ENCODE data around the gene STEAP1. TPM values are rescaled to one million over a fixed set of nuclear protein-coding genes. Genes with fewer than 3 reads are reported as not detected.

Gene STEAP1
- total RNA-seq, 1 experiment from 2014 or later, result 41.8 TPM

- H3K9me3 Mint-ChIP-seq (ENCODE audit: low read depth, unreplicated experiment), result no peaks in the 10 kb centered on the region
- peaks cover 19% of the 10 kb centered on the region for H3K4me1 Mint-ChIP-seq (ENCODE audit: low read depth, unreplicated experiment)
- BruUV-seq (replicated peaks), result no TSS peak
- H3K36me3 Mint-ChIP-seq (ENCODE audit: insufficient read depth, unreplicated experiment), result peaks cover 6% of the 10 kb centered on the region
- no peak overlapping the region for H3K27ac Mint-ChIP-seq (ENCODE audit: unreplicated experiment)
- H3K27me3 Mint-ChIP-seq (ENCODE audit: unreplicated experiment), result no peaks in the 10 kb centered on the region
- no peak for DNase-seq
- CTCF ChIA-PET, result no interaction called here
- intact Hi-C loops (cut with micrococcal nuclease; ENCODE audit: unreplicated experiment), result no loop called here
- no peak overlapping the region for H3K4me3 Mint-ChIP-seq (ENCODE audit: low read depth, unreplicated experiment)
- TF ChIP-seq CTCF (IDR thresholded peaks at IDR 0.05; ENCODE audit: unreplicated experiment), result no peak
These were observed 9.3 kb downstream of the STEAP1 start for GRCh38 chr7:90163534-90163933.

- Mint-ChIP-seq H3K27ac (ENCODE audit: unreplicated experiment) (no peak overlapping the region), H3K27me3 (ENCODE audit: unreplicated experiment) (no peaks in the 10 kb centered on the region), H3K9me3 (ENCODE audit: low read depth, unreplicated experiment) (peaks cover 3% of the 10 kb centered on the region), H3K36me3 (ENCODE audit: insufficient read depth, unreplicated experiment) (peaks cover 6% of the 10 kb centered on the region), H3K4me1 (ENCODE audit: low read depth, unreplicated experiment) (peaks cover 19% of the 10 kb centered on the region), H3K4me3 (ENCODE audit: low read depth, unreplicated experiment) (no peak overlapping the region)
- DNase-seq, result no peak
- BruUV-seq (replicated peaks), result no TSS peak
- intact Hi-C loops (cut with micrococcal nuclease; ENCODE audit: unreplicated experiment), result no loop called here
- no peak for TF ChIP-seq CTCF (IDR thresholded peaks at IDR 0.05; ENCODE audit: unreplicated experiment)
- CTCF ChIA-PET, result interaction anchor here (2.0 kb wide), 1 partner anchor 46 kb away, joined by 6 read pairs; the partner anchor contains the start of gene STEAP2
These were observed 11.5 kb downstream of the STEAP1 start for GRCh38 chr7:90165724-90166123.

- H3K27me3 Mint-ChIP-seq (ENCODE audit: unreplicated experiment), result no peaks in the 10 kb centered on the region
- no TSS peak for BruUV-seq (replicated peaks)
- no peak overlapping the region for H3K27ac Mint-ChIP-seq (ENCODE audit: unreplicated experiment)
- CTCF ChIA-PET, result interaction anchor here (2.0 kb wide), 1 partner anchor 46 kb away, joined by 6 read pairs; the partner anchor contains the start of gene STEAP2
- intact Hi-C loops (cut with micrococcal nuclease; ENCODE audit: unreplicated experiment), result no loop called here
- H3K4me1 Mint-ChIP-seq (ENCODE audit: low read depth, unreplicated experiment), result peaks cover 19% of the 10 kb centered on the region
- peaks cover 7% of the 10 kb centered on the region for H3K9me3 Mint-ChIP-seq (ENCODE audit: low read depth, unreplicated experiment)
- no peak for DNase-seq
- H3K36me3 Mint-ChIP-seq (ENCODE audit: insufficient read depth, unreplicated experiment), result peaks cover 6% of the 10 kb centered on the region
- TF ChIP-seq CTCF (IDR thresholded peaks at IDR 0.05; ENCODE audit: unreplicated experiment), result no peak
- H3K4me3 Mint-ChIP-seq (ENCODE audit: low read depth, unreplicated experiment), result no peak overlapping the region
These were observed 11.9 kb downstream of the STEAP1 start for GRCh38 chr7:90166153-90166552.

GRCh38 chr7:90167361-90167760, 13.1 kb downstream of the STEAP1 start:
- H3K4me3 Mint-ChIP-seq (ENCODE audit: low read depth, unreplicated experiment), result no peak overlapping the region

More at GRCh38 chr7:90167361-90167760, 13.1 kb downstream of the STEAP1 start:
- BruUV-seq (replicated peaks), result no TSS peak
- Mint-ChIP-seq H3K4me1 (ENCODE audit: low read depth, unreplicated experiment) (peaks cover 28% of the 10 kb centered on the region), H3K9me3 (ENCODE audit: low read depth, unreplicated experiment) (peaks cover 11% of the 10 kb centered on the region), H3K27me3 (ENCODE audit: unreplicated experiment) (no peaks in the 10 kb centered on the region), H3K36me3 (ENCODE audit: insufficient read depth, unreplicated experiment) (peaks cover 6% of the 10 kb centered on the region), H3K27ac (ENCODE audit: unreplicated experiment) (no peak overlapping the region)
- CTCF ChIA-PET, result no interaction called here
- DNase-seq, result no peak
- intact Hi-C loops (cut with micrococcal nuclease; ENCODE audit: unreplicated experiment), result no loop called here
- TF ChIP-seq CTCF (IDR thresholded peaks at IDR 0.05; ENCODE audit: unreplicated experiment), result no peak
